ENCODE results near the gene LRP2. TPM values are rescaled to one million over a fixed set of nuclear protein-coding genes. Genes with fewer than 3 reads are reported as not detected.

Gene LRP2
- total and polyA plus RNA-seq, 2 of the 8 experiments (the other 6 are each of a cell fraction or from before 2014, with no cell fraction given): 2.0 to 2.9 TPM

- TF ChIP-seq, protein P1, sequence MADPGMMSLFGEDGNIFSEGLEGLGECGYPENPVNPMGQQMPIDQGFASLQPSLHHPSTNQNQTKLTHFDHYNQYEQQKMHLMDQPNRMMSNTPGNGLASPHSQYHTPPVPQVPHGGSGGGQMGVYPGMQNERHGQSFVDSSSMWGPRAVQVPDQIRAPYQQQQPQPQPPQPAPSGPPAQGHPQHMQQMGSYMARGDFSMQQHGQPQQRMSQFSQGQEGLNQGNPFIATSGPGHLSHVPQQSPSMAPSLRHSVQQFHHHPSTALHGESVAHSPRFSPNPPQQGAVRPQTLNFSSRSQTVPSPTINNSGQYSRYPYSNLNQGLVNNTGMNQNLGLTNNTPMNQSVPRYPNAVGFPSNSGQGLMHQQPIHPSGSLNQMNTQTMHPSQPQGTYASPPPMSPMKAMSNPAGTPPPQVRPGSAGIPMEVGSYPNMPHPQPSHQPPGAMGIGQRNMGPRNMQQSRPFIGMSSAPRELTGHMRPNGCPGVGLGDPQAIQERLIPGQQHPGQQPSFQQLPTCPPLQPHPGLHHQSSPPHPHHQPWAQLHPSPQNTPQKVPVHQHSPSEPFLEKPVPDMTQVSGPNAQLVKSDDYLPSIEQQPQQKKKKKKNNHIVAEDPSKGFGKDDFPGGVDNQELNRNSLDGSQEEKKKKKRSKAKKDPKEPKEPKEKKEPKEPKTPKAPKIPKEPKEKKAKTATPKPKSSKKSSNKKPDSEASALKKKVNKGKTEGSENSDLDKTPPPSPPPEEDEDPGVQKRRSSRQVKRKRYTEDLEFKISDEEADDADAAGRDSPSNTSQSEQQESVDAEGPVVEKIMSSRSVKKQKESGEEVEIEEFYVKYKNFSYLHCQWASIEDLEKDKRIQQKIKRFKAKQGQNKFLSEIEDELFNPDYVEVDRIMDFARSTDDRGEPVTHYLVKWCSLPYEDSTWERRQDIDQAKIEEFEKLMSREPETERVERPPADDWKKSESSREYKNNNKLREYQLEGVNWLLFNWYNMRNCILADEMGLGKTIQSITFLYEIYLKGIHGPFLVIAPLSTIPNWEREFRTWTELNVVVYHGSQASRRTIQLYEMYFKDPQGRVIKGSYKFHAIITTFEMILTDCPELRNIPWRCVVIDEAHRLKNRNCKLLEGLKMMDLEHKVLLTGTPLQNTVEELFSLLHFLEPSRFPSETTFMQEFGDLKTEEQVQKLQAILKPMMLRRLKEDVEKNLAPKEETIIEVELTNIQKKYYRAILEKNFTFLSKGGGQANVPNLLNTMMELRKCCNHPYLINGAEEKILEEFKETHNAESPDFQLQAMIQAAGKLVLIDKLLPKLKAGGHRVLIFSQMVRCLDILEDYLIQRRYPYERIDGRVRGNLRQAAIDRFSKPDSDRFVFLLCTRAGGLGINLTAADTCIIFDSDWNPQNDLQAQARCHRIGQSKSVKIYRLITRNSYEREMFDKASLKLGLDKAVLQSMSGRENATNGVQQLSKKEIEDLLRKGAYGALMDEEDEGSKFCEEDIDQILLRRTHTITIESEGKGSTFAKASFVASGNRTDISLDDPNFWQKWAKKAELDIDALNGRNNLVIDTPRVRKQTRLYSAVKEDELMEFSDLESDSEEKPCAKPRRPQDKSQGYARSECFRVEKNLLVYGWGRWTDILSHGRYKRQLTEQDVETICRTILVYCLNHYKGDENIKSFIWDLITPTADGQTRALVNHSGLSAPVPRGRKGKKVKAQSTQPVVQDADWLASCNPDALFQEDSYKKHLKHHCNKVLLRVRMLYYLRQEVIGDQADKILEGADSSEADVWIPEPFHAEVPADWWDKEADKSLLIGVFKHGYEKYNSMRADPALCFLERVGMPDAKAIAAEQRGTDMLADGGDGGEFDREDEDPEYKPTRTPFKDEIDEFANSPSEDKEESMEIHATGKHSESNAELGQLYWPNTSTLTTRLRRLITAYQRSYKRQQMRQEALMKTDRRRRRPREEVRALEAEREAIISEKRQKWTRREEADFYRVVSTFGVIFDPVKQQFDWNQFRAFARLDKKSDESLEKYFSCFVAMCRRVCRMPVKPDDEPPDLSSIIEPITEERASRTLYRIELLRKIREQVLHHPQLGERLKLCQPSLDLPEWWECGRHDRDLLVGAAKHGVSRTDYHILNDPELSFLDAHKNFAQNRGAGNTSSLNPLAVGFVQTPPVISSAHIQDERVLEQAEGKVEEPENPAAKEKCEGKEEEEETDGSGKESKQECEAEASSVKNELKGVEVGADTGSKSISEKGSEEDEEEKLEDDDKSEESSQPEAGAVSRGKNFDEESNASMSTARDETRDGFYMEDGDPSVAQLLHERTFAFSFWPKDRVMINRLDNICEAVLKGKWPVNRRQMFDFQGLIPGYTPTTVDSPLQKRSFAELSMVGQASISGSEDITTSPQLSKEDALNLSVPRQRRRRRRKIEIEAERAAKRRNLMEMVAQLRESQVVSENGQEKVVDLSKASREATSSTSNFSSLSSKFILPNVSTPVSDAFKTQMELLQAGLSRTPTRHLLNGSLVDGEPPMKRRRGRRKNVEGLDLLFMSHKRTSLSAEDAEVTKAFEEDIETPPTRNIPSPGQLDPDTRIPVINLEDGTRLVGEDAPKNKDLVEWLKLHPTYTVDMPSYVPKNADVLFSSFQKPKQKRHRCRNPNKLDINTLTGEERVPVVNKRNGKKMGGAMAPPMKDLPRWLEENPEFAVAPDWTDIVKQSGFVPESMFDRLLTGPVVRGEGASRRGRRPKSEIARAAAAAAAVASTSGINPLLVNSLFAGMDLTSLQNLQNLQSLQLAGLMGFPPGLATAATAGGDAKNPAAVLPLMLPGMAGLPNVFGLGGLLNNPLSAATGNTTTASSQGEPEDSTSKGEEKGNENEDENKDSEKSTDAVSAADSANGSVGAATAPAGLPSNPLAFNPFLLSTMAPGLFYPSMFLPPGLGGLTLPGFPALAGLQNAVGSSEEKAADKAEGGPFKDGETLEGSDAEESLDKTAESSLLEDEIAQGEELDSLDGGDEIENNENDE (IDR thresholded peaks at IDR 0.05; ENCODE audit: insufficient replicate concordance, low read length): no peak
- TF ChIP-seq KDM4A (IDR thresholded peaks at IDR 0.05; ENCODE audit: low read depth, low read length, severe bottlenecking) (no peak), SRF (IDR thresholded peaks at IDR 0.05; ENCODE audit: low read depth, low read length) (no peak), EZH2 (IDR thresholded peaks at IDR 0.05; ENCODE audit: low read depth, low read length, severe bottlenecking) (no peak), TBP (IDR thresholded peaks at IDR 0.05; ENCODE audit: low read depth, low read length) (no peak), GTF2F1 (IDR thresholded peaks at IDR 0.05; ENCODE audit: borderline replicate concordance, low read depth, low read length) (no peak), POLR2A (IDR thresholded peaks at IDR 0.05; ENCODE audit: control extremely low read depth in 1 of 2, low read depth in 2 of 2, low read length in 2 of 2) (no peak), KDM1A (IDR thresholded peaks at IDR 0.05; ENCODE audit: borderline replicate concordance, low read length) (no peak), RFX5 (IDR thresholded peaks at IDR 0.05; ENCODE audit: borderline replicate concordance, low read depth, low read length) (no peak)
- TF ChIP-seq, protein P2, sequence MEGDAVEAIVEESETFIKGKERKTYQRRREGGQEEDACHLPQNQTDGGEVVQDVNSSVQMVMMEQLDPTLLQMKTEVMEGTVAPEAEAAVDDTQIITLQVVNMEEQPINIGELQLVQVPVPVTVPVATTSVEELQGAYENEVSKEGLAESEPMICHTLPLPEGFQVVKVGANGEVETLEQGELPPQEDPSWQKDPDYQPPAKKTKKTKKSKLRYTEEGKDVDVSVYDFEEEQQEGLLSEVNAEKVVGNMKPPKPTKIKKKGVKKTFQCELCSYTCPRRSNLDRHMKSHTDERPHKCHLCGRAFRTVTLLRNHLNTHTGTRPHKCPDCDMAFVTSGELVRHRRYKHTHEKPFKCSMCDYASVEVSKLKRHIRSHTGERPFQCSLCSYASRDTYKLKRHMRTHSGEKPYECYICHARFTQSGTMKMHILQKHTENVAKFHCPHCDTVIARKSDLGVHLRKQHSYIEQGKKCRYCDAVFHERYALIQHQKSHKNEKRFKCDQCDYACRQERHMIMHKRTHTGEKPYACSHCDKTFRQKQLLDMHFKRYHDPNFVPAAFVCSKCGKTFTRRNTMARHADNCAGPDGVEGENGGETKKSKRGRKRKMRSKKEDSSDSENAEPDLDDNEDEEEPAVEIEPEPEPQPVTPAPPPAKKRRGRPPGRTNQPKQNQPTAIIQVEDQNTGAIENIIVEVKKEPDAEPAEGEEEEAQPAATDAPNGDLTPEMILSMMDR (IDR thresholded peaks at IDR 0.05; ENCODE audit: control extremely low read depth in 1 of 3, insufficient read depth in 1 of 3, low read depth in 1 of 3, low read length in 3 of 3): no peak
These were observed 12.8 kb downstream of the LRP2 start (continued) for GRCh38 chr2:169349535-169349934.

Measured in H1 (cell line).